Adrenal gland (tissue), 12 donors: Measurements from ENCODE around the gene ABCC11. TPM values are rescaled to one million over a fixed set of nuclear protein-coding genes. Genes with fewer than 3 reads are reported as not detected.
A peak's percentile ranks its signal among the peaks of the same experiment; 100 is the strongest.

Experiments used
- DNase-seq, 7 donors: peaks; one replicate each; pipeline ENCODE4 v3.0.0-alpha.2; 2019 to 2020
- H3K27ac ChIP-seq, 5 donors: fragments of 200-600 bp; sonication (generic) in 4 of 5; 1 replicate in 3 of 5; 2 replicates in 2 of 5; pipeline versions ENCODE4 v1.5.1 to v1.8.0; 2016 to 2020; ENCODE audit warnings: mild to moderate bottlenecking in 1 of 5
- H3K27me3 ChIP-seq: fragments of 200-600 bp; 2 replicates; pipeline ENCODE4 v1.8.0; 2021
- H3K36me3 ChIP-seq, 2 donors: fragments of 200-600 bp; replicated peaks in 1 of 2; 1 replicate in 1 of 2; 2 replicates in 1 of 2; pipeline versions ENCODE4 v1.5.1 to v1.8.0; 2018 to 2022
- H3K4me1 ChIP-seq, 2 donors: fragments of 200-600 bp; replicated peaks in 1 of 2; 1 replicate in 1 of 2; 2 replicates in 1 of 2; pipeline versions ENCODE4 v1.5.1 to v1.8.0; 2018 to 2021
- H3K4me3 ChIP-seq, 4 donors: fragments of 200-600 bp; sonication (generic) in 3 of 4; one replicate each; pipeline ENCODE4 v1.5.1; 2016 to 2018
- H3K9me3 ChIP-seq, 3 donors: fragments of 200-600 bp; sonication (generic) in 1 of 3; replicated peaks in 1 of 3; 1 replicate in 2 of 3; 2 replicates in 1 of 3; pipeline versions ENCODE4 v1.5.1 to v1.8.0; 2016 to 2021
- CTCF ChIP-seq, 6 experiments: fragments of 450-650 bp in 4 of 6; fragments of 200-600 bp in 2 of 6; sonication (generic) in 1 of 6; IDR thresholded peaks; 1 replicate in 5 of 6; 2 replicates in 1 of 6; pipeline versions ENCODE4 v1.5.1 to v1.8.0; 2016 to 2021; ENCODE audit warnings: antibody characterized with exemption in 6 of 6, mild to moderate bottlenecking in 2 of 6, moderate library complexity in 1 of 6
- POLR2A ChIP-seq, 2 donors: fragments of 450-650 bp; IDR thresholded peaks; one replicate each; pipeline ENCODE4 v1.6.1; 2017; ENCODE audit warnings: antibody characterized with exemption in 2 of 2, mild to moderate bottlenecking in 2 of 2, moderate library complexity in 1 of 2
- WGBS, 4 donors: extraction: QIAGEN DNeasy Blood & Tissue Kit in 2 of 4; methylation state at CpG; one replicate each; pipeline versions ENCODE4 v1.1.5 to v1.1.7; 2013 to 2017; 5-methylcytosine and 5-hydroxymethylcytosine counted together
- intact Hi-C, 2 donors: fragments of 100-400 bp; cut with DNase I; formaldehyde crosslinking; loops; one replicate each; pipeline versions ENCODE4 v1.14.1 to v1.15.0; 2022 to 2023
- polyA plus RNA-seq, 3 donors: library from polyadenylated mRNA; stranded (reverse); fragments of 200-250 nt in 2 of 3; fragments of 350-450 nt in 1 of 3; fragmentation: Illumina TruSeq in 1 of 3; extraction: RNeasy Lipid Tissue Mini Kit (QIAGEN cat#74804) in 1 of 3; gene quantifications; one replicate each; pipeline ENCODE4 v1.2.3, GENCODE V29; 2013 to 2014
- total RNA-seq, 9 donors: library from RNA; depleted of rRNA in 4 of 9; stranded (reverse); fragments of >200 nt in 4 of 9; fragments of 120-200 nt in 1 of 9; fragmentation: NEBNext Ultra II Directional in 1 of 9; extraction: Animal tissue kit (Norgen Biotek cat#: 25700) in 1 of 9; gene quantifications; one replicate each; pipeline versions ENCODE4 v1.1.0 to v1.2.4, GENCODE V29; 2013 to 2023
- donor health status: healthy with polysubstance abuse.
- donor health status: Bipolar disorder and iron deficiency.
- donor health status: DM: yes; HTN: yes; CAD: no.
- donor health status: DM: no; HTN: no; CAD: no.
- donor health status: DM: no; HTN: no; CAD: no.
- donor health status: DM: yes; HTN: yes; CAD: no.

ABCC11 gene
- total and polyA plus RNA-seq, 12 donors = 0.17 to 0.74 (median 0.27) TPM; not detected in 3

- intact Hi-C loops = no loop called here
- TF ChIP-seq POLR2A (IDR thresholded peaks at IDR 0.05) = no peak
- TF ChIP-seq CTCF (IDR thresholded peaks at IDR 0.05) = no peak
- Histone ChIP-seq H3K4me1 (no peaks in the 10 kb centered on the region), H3K27me3 (no peaks in the 10 kb centered on the region), H3K36me3 (no peaks in the 10 kb centered on the region), H3K9me3 (peaks cover 0 to 5% (median 0%) of the 10 kb centered on the region in 3 donors), H3K27ac (no peak overlapping the region), H3K4me3 (no peak overlapping the region)
- WGBS, 4 donors = 94 to 95% (median 94%) methylated on average over 4 of the region's 4 CpGs
- DNase-seq = no peak
Measured at GRCh38 chr16:48146710-48147109, 100.6 kb downstream of the ABCC11 start.

GRCh38 chr16:48146131-48146530 is 101.2 kb downstream of the ABCC11 start:
- peaks cover 0 to 5% (median 0%) of the 10 kb centered on the region in 3 donors for H3K9me3 ChIP-seq
- DNase-seq = no peak
- H3K36me3 ChIP-seq = no peaks in the 10 kb centered on the region
- no peaks in the 10 kb centered on the region for H3K27me3 ChIP-seq
- no peaks in the 10 kb centered on the region for H3K4me1 ChIP-seq
- intact Hi-C loops = no loop called here
- WGBS, 4 donors = 83 to 95% (median 88%) methylated on average over 7 of the region's 7 CpGs
- no peak overlapping the region for H3K27ac ChIP-seq
- TF ChIP-seq CTCF (IDR thresholded peaks at IDR 0.05) = no peak
- H3K4me3 ChIP-seq = no peak overlapping the region

- no peaks in the 10 kb centered on the region for H3K27me3 ChIP-seq
- DNase-seq = no peak
- no peaks in the 10 kb centered on the region for H3K9me3 ChIP-seq
- intact Hi-C loops = no loop called here
- H3K27ac ChIP-seq = no peak overlapping the region
- TF ChIP-seq POLR2A (IDR thresholded peaks at IDR 0.05) (no peak), CTCF (IDR thresholded peaks at IDR 0.05) (no peak)
- H3K36me3 ChIP-seq = no peaks in the 10 kb centered on the region
- no peak overlapping the region for H3K4me3 ChIP-seq
- WGBS, 4 donors = 93 to 96% (median 94%) methylated on average over 9 of the region's 9 CpGs
- H3K4me1 ChIP-seq = no peaks in the 10 kb centered on the region
Measured at GRCh38 chr16:48143812-48144368, 103.4 kb downstream of the ABCC11 start.

GRCh38 chr16:48140821-48141220 is 106.5 kb downstream of the ABCC11 start:
- WGBS, 4 donors = 87 to 93% (median 90%) methylated on average over 6 of the region's 6 CpGs
- intact Hi-C loops = no loop called here
- Histone ChIP-seq H3K27ac (no peak overlapping the region), H3K27me3 (no peaks in the 10 kb centered on the region), H3K4me3 (no peak overlapping the region), H3K9me3 (no peaks in the 10 kb centered on the region), H3K36me3 (no peaks in the 10 kb centered on the region), H3K4me1 (no peaks in the 10 kb centered on the region)
- peak in 1 of 7 donors; percentile 0 for DNase-seq
- TF ChIP-seq POLR2A (IDR thresholded peaks at IDR 0.05) = no peak
- no peak for TF ChIP-seq CTCF (IDR thresholded peaks at IDR 0.05)
